Glomerular endothelial cell (primary cell): ENCODE results near the gene DNAH10. TPM values are rescaled to one million over a fixed set of nuclear protein-coding genes. Genes with fewer than 3 reads are reported as not detected.

Source experiments
- DNase-seq: peaks from one replicate; pipeline ENCODE4 v3.0.0-alpha.2; 2011; ENCODE audit warnings: low read depth, low spot score; ENCODE audit errors: extremely low read depth
- total RNA-seq: library from RNA; depleted of rRNA; stranded (reverse); fragments of >200 nt; gene quantifications from 2 replicates; pipeline ENCODE4 v1.2.3, GENCODE V29; 2015

Gene DNAH10, protein sequence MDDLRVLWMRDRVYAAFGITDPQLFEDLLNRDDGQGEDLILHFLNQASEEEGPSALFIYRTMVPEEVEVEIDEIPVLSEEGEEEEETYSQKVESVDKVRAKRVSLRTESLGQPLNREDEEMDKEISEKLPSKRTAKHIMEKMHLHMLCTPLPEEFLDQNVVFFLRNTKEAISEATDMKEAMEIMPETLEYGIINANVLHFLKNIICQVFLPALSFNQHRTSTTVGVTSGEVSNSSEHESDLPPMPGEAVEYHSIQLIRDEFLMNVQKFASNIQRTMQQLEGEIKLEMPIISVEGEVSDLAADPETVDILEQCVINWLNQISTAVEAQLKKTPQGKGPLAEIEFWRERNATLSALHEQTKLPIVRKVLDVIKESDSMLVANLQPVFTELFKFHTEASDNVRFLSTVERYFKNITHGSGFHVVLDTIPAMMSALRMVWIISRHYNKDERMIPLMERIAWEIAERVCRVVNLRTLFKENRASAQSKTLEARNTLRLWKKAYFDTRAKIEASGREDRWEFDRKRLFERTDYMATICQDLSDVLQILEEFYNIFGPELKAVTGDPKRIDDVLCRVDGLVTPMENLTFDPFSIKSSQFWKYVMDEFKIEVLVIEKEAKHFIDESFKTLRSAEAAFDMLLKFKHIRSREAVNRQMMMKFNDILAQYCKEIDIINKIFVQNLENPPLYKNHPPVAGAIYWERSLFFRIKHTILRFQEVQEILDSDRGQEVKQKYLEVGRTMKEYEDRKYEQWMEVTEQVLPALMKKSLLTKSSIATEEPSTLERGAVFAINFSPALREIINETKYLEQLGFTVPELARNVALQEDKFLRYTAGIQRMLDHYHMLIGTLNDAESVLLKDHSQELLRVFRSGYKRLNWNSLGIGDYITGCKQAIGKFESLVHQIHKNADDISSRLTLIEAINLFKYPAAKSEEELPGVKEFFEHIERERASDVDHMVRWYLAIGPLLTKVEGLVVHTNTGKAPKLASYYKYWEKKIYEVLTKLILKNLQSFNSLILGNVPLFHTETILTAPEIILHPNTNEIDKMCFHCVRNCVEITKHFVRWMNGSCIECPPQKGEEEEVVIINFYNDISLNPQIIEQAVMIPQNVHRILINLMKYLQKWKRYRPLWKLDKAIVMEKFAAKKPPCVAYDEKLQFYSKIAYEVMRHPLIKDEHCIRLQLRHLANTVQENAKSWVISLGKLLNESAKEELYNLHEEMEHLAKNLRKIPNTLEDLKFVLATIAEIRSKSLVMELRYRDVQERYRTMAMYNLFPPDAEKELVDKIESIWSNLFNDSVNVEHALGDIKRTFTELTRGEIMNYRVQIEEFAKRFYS (N-terminal part only)
- not detected in 2 replicates for total RNA-seq

DNA sequence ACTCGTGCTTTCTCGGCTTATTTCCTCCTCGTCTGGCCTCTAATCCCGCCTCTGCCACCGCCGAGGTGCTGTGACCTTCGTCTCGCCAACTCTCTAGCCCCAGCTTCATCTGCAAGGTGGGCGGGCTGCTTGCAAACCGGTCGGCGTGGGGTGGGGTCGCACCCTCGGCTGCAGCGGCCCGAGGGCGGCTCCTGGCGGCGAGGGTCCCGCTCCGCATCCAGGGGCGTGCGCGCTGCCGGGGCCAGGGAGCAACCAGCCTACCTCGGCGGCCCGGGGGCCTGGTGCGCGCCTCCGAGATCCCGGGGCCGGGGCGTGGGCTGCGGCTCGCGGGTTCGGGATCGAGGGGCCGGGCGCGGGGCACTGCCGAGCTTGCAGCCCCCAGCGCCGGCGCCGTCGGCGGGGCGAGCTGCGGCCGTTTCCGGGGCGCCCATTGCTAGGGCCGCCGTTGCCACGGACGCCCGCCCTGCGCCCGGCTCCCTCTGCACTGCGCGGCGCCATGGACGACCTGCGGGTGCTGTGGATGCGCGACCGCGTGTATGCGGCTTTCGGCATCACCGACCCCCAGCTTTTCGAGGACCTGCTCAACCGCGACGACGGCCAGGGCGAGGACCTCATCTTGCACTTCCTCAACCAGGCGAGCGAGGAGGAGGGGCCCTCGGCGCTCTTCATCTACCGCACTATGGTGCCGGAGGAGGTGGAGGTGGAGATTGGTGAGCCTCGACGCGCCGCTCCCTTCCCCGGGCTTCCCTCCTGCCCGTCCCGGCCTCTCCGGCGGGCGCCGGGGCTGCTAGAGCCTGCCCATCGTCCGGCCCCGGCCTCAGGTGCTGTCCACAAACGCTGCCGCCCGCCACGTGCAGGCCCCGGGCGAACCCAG, at the start of gene DNAH10:
TSS of gene DNAH10 (plus strand) at position 461 of the 874 bp plus-strand sequence. CDS start at position 497, 36 bp downstream.
- no peak for DNase-seq

DNA sequence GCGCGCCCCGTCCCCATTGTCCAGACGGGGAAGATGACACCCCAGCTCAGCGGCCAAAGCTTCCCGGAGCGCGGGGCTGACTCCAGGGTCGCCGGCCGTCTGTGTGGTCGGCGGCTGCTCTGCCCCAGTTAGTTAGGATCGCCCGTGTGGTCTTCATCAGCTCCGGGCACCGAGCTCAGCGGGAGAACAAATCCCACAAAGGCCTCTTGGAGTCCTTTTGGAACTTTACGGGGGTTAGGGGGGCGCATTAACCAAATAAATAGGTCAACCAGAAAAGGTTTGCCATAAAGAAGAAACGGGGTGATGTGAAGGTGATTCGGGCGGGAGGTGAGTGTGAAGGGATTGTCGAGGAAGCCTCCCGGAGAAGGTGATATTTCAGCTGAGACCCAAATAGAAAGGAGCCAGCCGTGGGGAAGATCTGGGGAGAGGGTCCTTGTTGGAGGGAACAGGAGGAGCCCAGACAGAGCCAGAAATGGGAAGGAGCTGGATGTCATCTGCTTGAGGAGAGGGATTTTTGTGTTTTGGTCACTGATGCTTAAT, 49.3 kb upstream of the DNAH10 start:
- DNase-seq: no peak

DNA sequence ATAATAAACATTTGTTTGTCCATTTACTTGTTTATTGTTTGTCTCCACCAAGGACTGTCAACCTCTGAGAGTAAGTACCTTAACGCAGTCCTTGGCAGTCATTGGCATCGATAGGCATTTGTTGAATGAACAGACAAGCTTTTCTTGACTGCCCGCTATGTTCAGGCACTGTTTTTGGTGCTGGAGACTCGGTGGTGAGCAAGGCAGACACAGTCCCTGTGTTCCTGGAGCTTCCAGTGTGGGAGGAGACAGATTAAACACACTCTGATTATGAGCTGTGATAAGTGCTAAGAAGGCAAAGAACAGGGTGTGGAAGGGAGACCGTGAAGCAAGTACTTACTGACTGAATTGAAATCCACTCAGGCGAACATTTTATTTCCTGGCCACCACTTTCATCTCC, 48.7 kb upstream of the DNAH10 start:
- DNase-seq: no peak

DNA sequence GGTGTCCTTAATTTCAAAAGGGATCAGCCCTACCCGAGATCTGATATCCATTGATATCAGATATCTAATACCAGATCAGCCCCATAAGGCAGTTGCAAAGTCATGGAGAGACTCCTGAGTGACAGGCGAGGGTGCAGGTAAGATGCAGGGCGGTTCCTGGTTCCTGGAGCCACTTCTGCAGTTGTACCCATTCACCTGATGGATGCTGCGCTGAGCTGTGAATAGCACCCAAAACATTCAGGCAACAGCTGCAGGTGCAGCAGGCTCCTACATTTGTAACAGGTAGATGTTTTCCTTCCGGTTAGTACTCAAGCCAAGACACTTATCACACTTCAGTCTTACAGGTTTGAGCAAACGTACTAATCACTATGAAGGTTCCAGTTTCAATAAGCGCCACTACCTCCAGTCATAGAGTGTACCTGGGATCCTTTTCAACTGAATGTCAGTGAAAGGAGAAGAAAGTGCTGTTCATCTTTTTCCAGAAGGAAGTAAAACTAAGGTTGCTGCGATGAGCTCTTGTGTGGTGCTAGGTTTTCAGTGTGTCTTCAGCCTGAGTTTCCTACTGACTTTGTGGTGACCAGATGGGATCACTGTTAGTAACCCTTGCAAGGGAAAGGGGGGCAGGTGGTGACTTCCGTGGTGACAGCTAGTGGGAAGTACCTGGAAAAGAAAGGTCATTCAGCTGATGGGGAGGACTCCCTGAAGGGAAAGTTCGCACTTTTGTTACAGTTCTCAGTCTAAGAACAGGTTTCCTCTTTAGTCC, 48.1 kb upstream of the DNAH10 start:
- DNase-seq: no peak

DNA sequence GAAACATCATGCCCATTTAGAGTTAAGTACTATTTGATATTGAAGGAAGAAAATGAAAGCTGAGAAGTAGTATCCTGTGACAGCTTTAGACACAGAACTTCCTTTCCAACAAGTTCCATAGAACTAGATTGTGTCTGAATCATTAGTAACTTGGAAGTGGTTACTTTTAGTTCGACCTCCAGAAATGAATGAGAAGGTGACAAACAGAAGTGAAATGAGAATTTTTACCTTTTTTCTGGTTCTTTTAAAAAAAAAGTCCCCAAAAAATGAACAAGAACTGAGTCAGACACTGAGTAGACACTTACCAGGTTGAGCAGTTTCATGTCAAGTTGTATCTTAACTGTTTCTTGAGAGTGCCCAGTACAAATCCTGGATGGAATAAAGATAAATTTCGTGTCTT, 46.9 kb upstream of the DNAH10 start:
- no peak for DNase-seq

DNA sequence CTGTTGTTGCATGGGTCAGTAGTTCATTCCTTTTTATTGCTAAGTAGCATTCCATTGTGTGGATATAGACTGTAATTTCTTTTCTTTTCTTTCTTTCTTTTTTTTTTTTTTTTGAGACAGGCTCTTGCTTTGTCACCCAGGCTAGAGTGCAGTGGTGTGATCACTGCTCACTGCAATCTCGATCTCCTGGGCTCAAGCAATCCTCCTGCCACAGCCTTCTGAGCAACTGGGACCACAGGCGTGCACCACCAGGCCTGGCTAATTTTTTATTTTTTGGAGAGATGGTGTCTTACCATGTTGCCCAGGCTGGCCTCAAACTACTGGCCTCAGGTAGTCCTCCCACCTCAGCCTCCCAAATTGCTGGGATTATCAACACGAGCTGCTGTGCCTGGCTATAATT, 44.8 kb upstream of the DNAH10 start:
- DNase-seq: no peak

DNA sequence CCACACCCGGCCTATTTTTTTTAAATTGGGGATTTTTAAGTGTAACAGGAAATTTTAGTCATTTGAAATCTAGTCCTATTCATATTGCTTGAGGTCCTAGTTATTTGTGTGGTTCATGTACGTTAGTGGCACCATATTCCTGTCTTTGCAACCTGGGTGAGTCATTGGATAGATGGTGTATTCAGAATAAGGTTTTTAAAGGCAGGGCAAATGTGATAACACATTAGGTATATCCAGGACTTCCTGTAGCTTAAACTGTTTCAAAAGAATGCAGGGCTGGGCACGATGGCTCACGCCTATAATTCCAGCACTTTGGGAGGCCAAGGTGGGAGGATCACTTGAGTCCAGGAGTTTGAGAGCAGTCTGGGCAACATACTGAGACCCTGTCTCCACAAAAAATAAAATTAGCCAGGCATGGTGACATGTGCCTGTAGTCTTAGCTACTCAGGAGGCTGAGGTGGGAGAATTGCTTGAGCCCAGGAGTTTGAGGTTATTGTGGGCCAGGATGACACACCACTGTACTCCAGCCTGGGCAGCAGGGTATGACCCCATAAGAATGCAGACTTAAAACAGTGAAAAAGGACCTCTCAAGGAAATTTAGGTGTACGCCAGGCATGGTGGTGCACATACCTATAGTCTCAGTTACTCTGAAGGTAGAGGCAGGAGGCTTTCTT, 41.8 kb upstream of the DNAH10 start:
- no peak for DNase-seq

DNA sequence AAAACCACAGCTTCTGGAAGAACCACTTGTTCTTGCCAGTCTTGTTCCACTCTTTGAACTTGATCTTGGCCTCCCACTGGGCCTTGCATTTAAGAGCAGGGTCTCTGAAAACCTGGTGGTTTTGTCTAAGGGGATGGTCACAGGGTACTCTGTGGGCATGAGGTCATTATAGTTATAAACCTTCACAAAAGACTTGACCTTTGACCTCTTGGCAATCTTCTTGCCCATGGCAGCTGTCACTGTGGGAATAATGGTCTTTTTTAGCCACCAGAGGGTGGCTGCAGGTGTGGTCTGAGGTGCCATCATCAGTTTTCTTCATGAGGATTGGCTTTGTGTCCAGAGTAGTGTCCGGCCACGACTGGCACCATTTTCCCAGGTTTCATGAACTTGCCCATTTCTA, 40.9 kb upstream of the DNAH10 start:
- DNase-seq: no peak

DNA sequence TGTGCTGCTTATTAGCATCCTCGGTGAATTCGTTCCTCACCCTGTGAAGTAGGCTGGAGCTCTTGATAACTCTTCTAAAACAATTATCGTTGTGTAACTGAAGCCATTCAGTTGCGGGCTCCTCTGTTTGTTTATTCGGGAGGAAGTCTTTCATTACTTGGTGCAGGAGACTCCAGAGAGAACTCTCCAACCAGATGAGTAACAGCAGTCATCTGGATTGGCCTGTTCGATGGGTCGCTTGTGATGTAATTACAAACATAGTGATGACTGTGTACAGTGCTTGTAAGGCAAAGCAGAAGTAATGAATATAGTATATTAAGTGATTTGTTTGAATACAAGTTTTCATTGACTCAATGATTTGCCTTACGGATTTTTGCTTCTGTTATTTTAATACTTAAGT, 39.1 kb upstream of the DNAH10 start:
- no peak for DNase-seq

DNA sequence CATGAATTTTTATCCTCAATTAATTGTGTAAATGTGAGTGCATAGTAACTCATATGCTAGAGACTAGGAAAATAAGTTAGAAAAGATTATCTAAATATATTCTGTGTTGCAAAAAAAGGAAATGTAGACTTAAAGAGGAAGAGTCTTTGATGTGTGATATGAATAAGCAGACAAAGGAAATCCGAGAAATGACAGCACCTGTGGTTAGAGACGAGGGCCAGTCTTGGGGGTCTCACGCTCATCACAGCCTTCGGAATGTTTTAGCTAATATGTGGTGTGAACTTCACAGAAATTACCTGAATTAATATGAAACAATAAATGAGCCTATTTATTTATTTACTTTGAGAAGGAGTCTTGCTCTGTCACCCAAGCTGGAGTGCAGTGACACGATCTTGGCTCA, 38.3 kb upstream of the DNAH10 start:
- no peak for DNase-seq

DNA sequence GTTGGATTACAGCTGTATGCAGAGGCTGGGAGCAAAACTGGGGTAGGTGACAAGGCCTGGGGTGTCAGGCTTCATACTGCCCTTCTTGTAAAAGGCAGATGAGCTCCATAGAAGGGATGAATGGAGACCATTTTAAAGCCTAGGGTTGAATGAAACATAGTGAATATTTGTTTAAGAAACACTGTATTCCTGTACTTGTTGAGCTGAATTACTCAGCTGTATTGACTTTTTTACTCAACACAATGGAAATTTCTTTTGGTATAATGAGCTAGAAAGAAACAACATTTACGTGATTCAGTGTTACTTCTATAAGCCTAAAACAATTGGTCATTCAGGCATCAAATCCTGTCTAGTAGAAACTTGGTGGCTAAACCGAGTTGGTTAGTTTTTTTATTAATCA, 35.9 kb upstream of the DNAH10 start:
- no peak for DNase-seq

DNA sequence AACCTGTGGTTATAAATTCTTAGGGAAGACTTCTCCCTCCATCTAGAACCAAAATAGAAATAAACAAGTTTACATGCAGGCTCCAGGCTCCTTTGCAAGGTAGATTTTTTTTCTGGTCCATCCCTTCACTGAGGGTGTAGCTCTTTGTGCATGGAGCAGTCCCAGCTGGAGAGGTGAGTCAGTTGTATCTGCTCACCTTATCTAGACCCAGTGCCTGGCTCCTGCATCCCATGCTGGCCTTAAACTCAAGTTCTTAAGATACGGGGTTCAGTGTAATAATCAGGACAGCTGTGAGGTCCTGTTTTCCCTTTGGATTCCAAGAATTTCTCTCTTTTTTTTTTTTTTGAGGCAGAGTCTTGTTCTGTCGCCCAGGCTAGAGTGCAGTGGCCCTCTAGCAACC, 35.1 kb upstream of the DNAH10 start:
- no peak for DNase-seq

DNA sequence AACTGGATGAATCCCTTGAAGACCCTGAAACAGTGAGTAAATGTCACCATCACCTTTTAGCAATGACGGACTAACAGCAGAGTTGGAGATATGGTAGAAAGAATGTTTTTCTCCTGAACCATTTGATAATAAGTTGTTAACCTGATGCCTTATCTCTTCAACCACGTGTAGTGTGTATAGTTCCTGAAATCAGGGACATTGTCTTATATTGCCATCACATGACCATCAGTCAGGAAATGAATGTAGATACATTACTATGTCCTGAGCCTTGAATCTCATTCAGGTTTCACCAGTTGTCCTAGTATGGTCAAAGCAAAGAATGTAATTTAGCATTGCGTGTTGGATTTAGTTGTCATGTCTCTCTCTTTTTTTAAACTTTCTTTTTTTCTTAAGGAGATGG, 34.2 kb upstream of the DNAH10 start:
- DNase-seq: no peak

DNA sequence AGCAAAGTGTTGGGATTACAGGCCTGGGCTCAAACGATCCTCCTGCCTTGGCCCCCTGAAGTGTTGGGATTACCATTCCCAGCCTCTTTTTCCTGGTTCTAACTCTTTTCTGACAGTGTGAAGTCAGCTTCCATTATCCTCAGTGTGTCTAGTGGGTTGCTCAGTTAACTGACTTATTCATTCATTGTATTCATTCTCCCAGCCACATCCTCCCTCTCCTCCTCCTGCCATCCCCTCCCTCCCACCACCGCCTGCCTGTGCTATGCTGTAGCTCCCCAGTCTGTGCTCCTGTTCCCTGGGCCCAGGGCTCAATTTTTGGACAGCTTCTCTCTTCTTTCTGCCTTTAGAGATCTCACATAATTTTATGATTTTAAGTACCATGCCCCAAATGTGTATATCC, 30.5 kb upstream of the DNAH10 start:
- no peak for DNase-seq

DNA sequence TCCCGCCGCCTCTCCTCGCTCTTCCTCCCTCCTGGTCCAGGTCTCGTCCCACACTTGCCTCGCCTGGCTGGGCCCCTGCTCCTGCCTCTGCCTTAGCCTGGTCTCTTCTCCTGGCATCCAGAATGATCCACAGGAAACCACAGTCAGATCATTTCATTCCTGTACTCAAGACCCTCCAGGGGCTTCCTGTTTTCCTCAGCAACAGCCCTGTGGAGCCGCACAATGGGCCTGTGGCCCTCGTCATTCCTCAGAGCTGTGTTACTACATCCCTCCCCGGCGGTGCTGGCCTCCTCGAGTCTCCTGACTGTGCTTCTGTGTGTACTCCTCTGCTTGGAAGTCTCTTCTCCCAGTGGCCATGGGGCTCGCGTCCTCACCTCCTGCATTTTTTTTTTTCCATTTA, 29.9 kb upstream of the DNAH10 start:
- no peak for DNase-seq

DNA sequence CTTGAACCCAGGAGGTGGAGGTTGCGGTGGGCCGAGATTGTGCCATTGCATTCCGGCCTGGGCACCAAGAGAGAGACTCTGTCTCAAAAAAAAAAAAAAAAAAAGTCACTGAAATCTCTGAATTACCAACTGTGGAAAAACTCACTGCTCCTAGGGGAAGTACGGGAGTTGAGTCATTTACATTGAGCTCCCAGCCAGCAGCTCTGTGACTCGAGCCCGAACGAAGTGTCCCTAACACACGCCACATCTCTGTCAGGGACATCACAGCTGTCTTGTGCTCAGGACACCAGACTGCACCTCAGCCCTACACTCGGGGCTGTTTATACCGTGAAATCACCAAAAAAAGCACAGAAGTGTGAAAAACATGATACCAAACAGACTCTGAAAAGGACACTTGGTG, 28.9 kb upstream of the DNAH10 start:
- DNase-seq: no peak

DNA sequence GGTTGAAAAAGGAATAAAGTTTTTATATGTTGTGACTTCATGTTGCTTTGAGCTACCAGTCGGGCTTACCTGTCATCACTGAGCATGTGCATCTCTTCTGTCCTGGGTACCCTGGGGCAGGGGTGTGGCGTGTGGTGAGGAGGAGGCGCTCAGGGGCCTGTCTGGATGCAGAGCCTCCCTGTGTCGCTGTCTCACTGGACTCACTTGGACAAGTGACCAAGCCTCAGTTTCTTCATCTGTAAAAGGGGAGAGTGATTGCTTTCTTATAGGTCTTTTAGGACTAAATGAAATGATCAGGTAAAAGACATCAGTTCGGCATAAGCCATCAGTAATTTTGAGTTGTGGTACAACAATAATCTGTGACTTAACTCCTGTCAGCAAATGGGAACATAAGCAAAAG, 27.8 kb upstream of the DNAH10 start:
- DNase-seq: no peak

DNA sequence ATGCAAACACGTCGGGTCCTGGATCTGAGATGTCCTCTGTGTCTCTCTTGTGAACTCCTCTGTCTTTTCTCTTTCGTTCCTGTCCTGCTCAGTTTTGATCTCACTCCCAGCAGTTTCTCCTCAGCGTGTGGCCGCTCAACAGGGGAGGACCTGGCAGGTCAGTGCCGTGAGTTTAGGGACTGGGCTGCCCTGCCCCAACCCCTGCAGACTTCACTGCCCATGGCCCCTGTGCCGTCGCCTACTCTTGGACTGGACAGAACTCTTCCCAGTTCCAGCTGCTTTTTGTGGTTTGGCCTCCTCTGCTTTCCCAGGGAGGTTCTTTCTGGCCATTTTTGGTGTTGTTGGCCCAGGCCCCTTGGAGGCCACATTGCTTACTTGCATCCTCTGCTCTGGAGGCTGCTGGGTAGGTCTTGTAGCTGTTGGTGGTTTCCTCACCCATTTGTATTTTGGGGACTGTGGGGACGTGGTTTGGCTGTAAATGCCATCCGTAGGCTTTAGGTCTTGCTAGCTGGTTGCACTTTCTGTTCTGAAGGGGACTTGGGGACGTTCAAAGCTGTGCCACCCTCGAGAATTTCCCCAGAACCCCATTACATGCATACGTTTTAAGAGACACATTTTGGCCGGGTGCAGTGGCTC, 20.0 kb upstream of the DNAH10 start:
- DNase-seq: no peak
